Measurements from ENCODE around the gene TMPRSS4. TPM values are rescaled to one million over a fixed set of nuclear protein-coding genes. Genes with fewer than 3 reads are reported as not detected.

TMPRSS4 gene
- total RNA-seq, 5 donors from 2014 or later (not counting 1 experiment from before 2014, with no cell fraction given), result 0.51 to 0.66 TPM; not detected in 3

GRCh38 chr11:118098996-118099837 lies 22.3 kb downstream of the TMPRSS4 start:
- ChIA-PET CTCF (no interaction called here), POLR2A (no interaction called here)
- no peak overlapping the region for H3K4me3 Mint-ChIP-seq
- H3K27me3 Mint-ChIP-seq, result peaks cover 0 to 8% of the 10 kb centered on the region in 2 donors
- no peak for ATAC-seq (replicated peaks in 1 of 4)
- WGBS (ENCODE audit: insufficient coverage), result 62% methylated on average over 7 of the region's 11 CpGs
- DNase-seq, result no peak
- Histone ChIP-seq H3K4me3 (ENCODE audit: control insufficient read depth in 1 of 2, extremely low read depth in 1 of 2, low read length in 1 of 2) (no peak overlapping the region), H3K4me1 (ENCODE audit: control insufficient read depth in 1 of 2, extremely low read depth in 1 of 2, insufficient read depth in 2 of 2, low read length in 2 of 2) (no peaks in the 10 kb centered on the region), H3K36me3 (ENCODE audit: control insufficient read depth in 2 of 2, extremely low read depth in 1 of 2, insufficient read depth in 1 of 2, low read length in 1 of 2) (no peaks in the 10 kb centered on the region), H3K27me3 (replicated peaks in 1 of 2; ENCODE audit: control insufficient read depth in 2 of 2, extremely low read depth in 1 of 2, insufficient read depth in 2 of 2, low read length in 1 of 2) (peaks cover 0 to 20% of the 10 kb centered on the region in 2 experiments), H3K27ac (ENCODE audit: low read length) (no peak overlapping the region), H3K9me3 (no peaks in the 10 kb centered on the region)
- no peaks in the 10 kb centered on the region for H3K4me1 Mint-ChIP-seq
- H3K27ac Mint-ChIP-seq, result no peak overlapping the region
- no peaks in the 10 kb centered on the region for H3K36me3 Mint-ChIP-seq
- no peaks in the 10 kb centered on the region for H3K9me3 Mint-ChIP-seq

- no peaks in the 10 kb centered on the region for H3K9me3 Mint-ChIP-seq
- Histone ChIP-seq H3K36me3 (ENCODE audit: control insufficient read depth in 2 of 2, extremely low read depth in 1 of 2, insufficient read depth in 1 of 2, low read length in 1 of 2) (no peaks in the 10 kb centered on the region), H3K9me3 (no peaks in the 10 kb centered on the region), H3K27ac (ENCODE audit: low read length) (no peak overlapping the region), H3K4me3 (ENCODE audit: control insufficient read depth in 1 of 2, extremely low read depth in 1 of 2, low read length in 1 of 2) (no peak overlapping the region), H3K27me3 (replicated peaks in 1 of 2; ENCODE audit: control insufficient read depth in 2 of 2, extremely low read depth in 1 of 2, insufficient read depth in 2 of 2, low read length in 1 of 2) (peaks cover 0 to 20% of the 10 kb centered on the region in 2 experiments), H3K4me1 (ENCODE audit: control insufficient read depth in 1 of 2, extremely low read depth in 1 of 2, insufficient read depth in 2 of 2, low read length in 2 of 2) (no peaks in the 10 kb centered on the region)
- H3K4me3 Mint-ChIP-seq, result no peak overlapping the region
- WGBS (ENCODE audit: insufficient coverage), result 81% methylated on average over 4 of the region's 10 CpGs
- H3K27ac Mint-ChIP-seq, result no peak overlapping the region
- CTCF ChIA-PET, result no interaction called here
- ATAC-seq (replicated peaks in 1 of 4) (no peak), DNase-seq (no peak)
- POLR2A ChIA-PET, result no interaction called here
- no peaks in the 10 kb centered on the region for H3K36me3 Mint-ChIP-seq
- H3K27me3 Mint-ChIP-seq, result peaks cover 4 to 8% of the 10 kb centered on the region in 2 donors
- H3K4me1 Mint-ChIP-seq, result no peaks in the 10 kb centered on the region
Measured at GRCh38 chr11:118099838-118100556, 23.1 kb downstream of the TMPRSS4 start.

GRCh38 chr11:118100691-118101232 lies 23.9 kb downstream of the TMPRSS4 start:
- H3K4me1 Mint-ChIP-seq, result no peaks in the 10 kb centered on the region

GRCh38 chr11:118102721-118103261 lies 25.9 kb downstream of the TMPRSS4 start:
- no peak overlapping the region for H3K27ac Mint-ChIP-seq
- WGBS (ENCODE audit: insufficient coverage), result 82% methylated on average over 9 of the region's 13 CpGs
- H3K4me3 Mint-ChIP-seq, result no peak overlapping the region
- H3K9me3 ChIP-seq, result no peaks in the 10 kb centered on the region
- H3K4me1 Mint-ChIP-seq, result no peaks in the 10 kb centered on the region
- peaks cover 0 to 18% of the 10 kb centered on the region in 2 experiments for H3K27me3 ChIP-seq (replicated peaks in 1 of 2; ENCODE audit: control insufficient read depth in 2 of 2, extremely low read depth in 1 of 2, insufficient read depth in 2 of 2, low read length in 1 of 2)
- no peaks in the 10 kb centered on the region for H3K36me3 Mint-ChIP-seq
- no peaks in the 10 kb centered on the region for H3K9me3 Mint-ChIP-seq
- H3K4me3 ChIP-seq (ENCODE audit: control insufficient read depth in 1 of 2, extremely low read depth in 1 of 2, low read length in 1 of 2), result no peak overlapping the region
- peaks cover 4 to 5% of the 10 kb centered on the region in 2 donors for H3K27me3 Mint-ChIP-seq
- H3K4me1 ChIP-seq (ENCODE audit: control insufficient read depth in 1 of 2, extremely low read depth in 1 of 2, insufficient read depth in 2 of 2, low read length in 2 of 2), result no peaks in the 10 kb centered on the region
- H3K36me3 ChIP-seq (ENCODE audit: control insufficient read depth in 2 of 2, extremely low read depth in 1 of 2, insufficient read depth in 1 of 2, low read length in 1 of 2), result no peaks in the 10 kb centered on the region
- ChIA-PET POLR2A (no interaction called here), CTCF (no interaction called here)
- DNase-seq (no peak), ATAC-seq (replicated peaks in 1 of 4) (no peak)
- no peak overlapping the region for H3K27ac ChIP-seq (ENCODE audit: low read length)

More at GRCh38 chr11:118100691-118101232, 23.9 kb downstream of the TMPRSS4 start:
- DNase-seq, result no peak
- Mint-ChIP-seq H3K4me3 (no peak overlapping the region), H3K27ac (no peak overlapping the region), H3K9me3 (no peaks in the 10 kb centered on the region), H3K36me3 (no peaks in the 10 kb centered on the region), H3K27me3 (peaks cover 4 to 8% of the 10 kb centered on the region in 2 donors)
- Histone ChIP-seq H3K36me3 (ENCODE audit: control insufficient read depth in 2 of 2, extremely low read depth in 1 of 2, insufficient read depth in 1 of 2, low read length in 1 of 2) (no peaks in the 10 kb centered on the region), H3K4me1 (ENCODE audit: control insufficient read depth in 1 of 2, extremely low read depth in 1 of 2, insufficient read depth in 2 of 2, low read length in 2 of 2) (no peaks in the 10 kb centered on the region), H3K4me3 (ENCODE audit: control insufficient read depth in 1 of 2, extremely low read depth in 1 of 2, low read length in 1 of 2) (no peak overlapping the region), H3K9me3 (no peaks in the 10 kb centered on the region), H3K27me3 (replicated peaks in 1 of 2; ENCODE audit: control insufficient read depth in 2 of 2, extremely low read depth in 1 of 2, insufficient read depth in 2 of 2, low read length in 1 of 2) (peaks cover 0 to 20% of the 10 kb centered on the region in 2 experiments), H3K27ac (ENCODE audit: low read length) (no peak overlapping the region)
- POLR2A ChIA-PET, result no interaction called here
- no peak for ATAC-seq (replicated peaks in 1 of 4)
- CTCF ChIA-PET, result no interaction called here
- 84% methylated on average over 2 of the region's 3 CpGs for WGBS (ENCODE audit: insufficient coverage)

- H3K9me3 ChIP-seq, result no peaks in the 10 kb centered on the region
Measured at GRCh38 chr11:118104491-118104890, 27.6 kb downstream of the TMPRSS4 start.

GRCh38 chr11:118105657-118106305 lies 28.9 kb downstream of the TMPRSS4 start:
- DNase-seq, result no peak
- H3K4me3 Mint-ChIP-seq, result no peak overlapping the region
- Histone ChIP-seq H3K4me3 (ENCODE audit: control insufficient read depth in 1 of 2, extremely low read depth in 1 of 2, low read length in 1 of 2) (no peak overlapping the region), H3K4me1 (ENCODE audit: control insufficient read depth in 1 of 2, extremely low read depth in 1 of 2, insufficient read depth in 2 of 2, low read length in 2 of 2) (no peaks in the 10 kb centered on the region), H3K27ac (ENCODE audit: low read length) (no peak overlapping the region), H3K27me3 (replicated peaks in 1 of 2; ENCODE audit: control insufficient read depth in 2 of 2, extremely low read depth in 1 of 2, insufficient read depth in 2 of 2, low read length in 1 of 2) (peaks cover 0 to 25% of the 10 kb centered on the region in 2 experiments), H3K9me3 (no peaks in the 10 kb centered on the region), H3K36me3 (ENCODE audit: control insufficient read depth in 2 of 2, extremely low read depth in 1 of 2, insufficient read depth in 1 of 2, low read length in 1 of 2) (no peaks in the 10 kb centered on the region)
- WGBS (ENCODE audit: insufficient coverage), result 100% methylated on average over 1 of the region's 4 CpGs
- no peaks in the 10 kb centered on the region for H3K4me1 Mint-ChIP-seq
- no peaks in the 10 kb centered on the region for H3K36me3 Mint-ChIP-seq
- ATAC-seq (replicated peaks in 1 of 4), result no peak
- peaks cover 3 to 4% of the 10 kb centered on the region in 2 donors for H3K27me3 Mint-ChIP-seq
- CTCF ChIA-PET, result no interaction called here
- POLR2A ChIA-PET, result no interaction called here
- no peak overlapping the region for H3K27ac Mint-ChIP-seq
- H3K9me3 Mint-ChIP-seq, result no peaks in the 10 kb centered on the region

More at GRCh38 chr11:118104491-118104890, 27.6 kb downstream of the TMPRSS4 start:
- no peaks in the 10 kb centered on the region for H3K4me1 ChIP-seq (ENCODE audit: control insufficient read depth in 1 of 2, extremely low read depth in 1 of 2, insufficient read depth in 2 of 2, low read length in 2 of 2)
- ATAC-seq (replicated peaks in 1 of 4) (no peak), DNase-seq (no peak)
- peaks cover 0 to 25% of the 10 kb centered on the region in 2 experiments for H3K27me3 ChIP-seq (replicated peaks in 1 of 2; ENCODE audit: control insufficient read depth in 2 of 2, extremely low read depth in 1 of 2, insufficient read depth in 2 of 2, low read length in 1 of 2)
- H3K9me3 Mint-ChIP-seq, result no peaks in the 10 kb centered on the region
- no peaks in the 10 kb centered on the region for H3K4me1 Mint-ChIP-seq
- peaks cover 3 to 4% of the 10 kb centered on the region in 2 donors for H3K27me3 Mint-ChIP-seq
- H3K36me3 ChIP-seq (ENCODE audit: control insufficient read depth in 2 of 2, extremely low read depth in 1 of 2, insufficient read depth in 1 of 2, low read length in 1 of 2), result no peaks in the 10 kb centered on the region
- 97% methylated on average over 5 of the region's 6 CpGs for WGBS (ENCODE audit: insufficient coverage)
- no peak overlapping the region for H3K27ac Mint-ChIP-seq
- H3K36me3 Mint-ChIP-seq, result no peaks in the 10 kb centered on the region
- no peak overlapping the region for H3K4me3 Mint-ChIP-seq
- no peak overlapping the region for H3K4me3 ChIP-seq (ENCODE audit: control insufficient read depth in 1 of 2, extremely low read depth in 1 of 2, low read length in 1 of 2)
- POLR2A ChIA-PET, result no interaction called here
- H3K27ac ChIP-seq (ENCODE audit: low read length), result no peak overlapping the region
- CTCF ChIA-PET, result no interaction called here
